OCI-LY7 (cell line): ENCODE measurements around the gene VPS35L. TPM values are rescaled to one million over a fixed set of nuclear protein-coding genes. Genes with fewer than 3 reads are reported as not detected.

ENCODE experiments used
- BruUV-seq: library from RNA; stranded (reverse); fragments of 400-500 nt; replicated peaks from 2 replicates; lab custom pipeline; 2021; lab: Mats Ljungman, UMichigan
- CTCF ChIA-PET: fragments of 300-600 bp; sonication (Branson Sonifier 250); formaldehyde crosslinking; loops from one replicate; lab custom pipeline; 2022; ENCODE audit warnings: antibody characterized with exemption; ENCODE audit not compliant: unreplicated experiment; lab: Charles Lee
- POLR2A ChIA-PET: fragments of 300-600 bp; sonication (Branson Sonifier 250); formaldehyde crosslinking; loops from one replicate; lab custom pipeline; 2022; ENCODE audit warnings: antibody characterized with exemption; lab: Charles Lee
- DNase-seq: peaks from one replicate; pipeline ENCODE4 v3.0.0-alpha.2; 2015; ENCODE audit warnings: low spot score
- H2AFZ ChIP-seq: fragments of 200-600 bp; sonication (generic), shearing (Covaris generic); 2 replicates; pipeline ENCODE4 v1.6.1; 2014; ENCODE audit warnings: mild to moderate bottlenecking, antibody characterized with exemption, low read length, moderate library complexity
- H3K27ac ChIP-seq: fragments of 200-600 bp; sonication (generic); 2 replicates; pipeline ENCODE4 v1.5.1; 2014; ENCODE audit warnings: mixed run types, low read depth, mild to moderate bottlenecking, moderate library complexity, low read length, inconsistent platforms; ENCODE audit not compliant: poor library complexity, severe bottlenecking
- H3K36me3 ChIP-seq: fragments of 200-600 bp; sonication (generic); 2 replicates; pipeline ENCODE4 v1.6.1; 2014; ENCODE audit warnings: mild to moderate bottlenecking, antibody characterized with exemption, low read length, moderate library complexity, mixed read lengths; ENCODE audit not compliant: insufficient read depth
- H3K4me1 ChIP-seq: fragments of 200-600 bp; sonication (generic); 2 replicates; pipeline ENCODE4 v1.5.1; 2014; ENCODE audit warnings: mild to moderate bottlenecking, low read length; ENCODE audit not compliant: insufficient read depth, poor library complexity, severe bottlenecking
- H3K4me2 ChIP-seq: fragments of 200-600 bp; sonication (generic); 2 replicates; pipeline ENCODE4 v1.6.1; 2014; ENCODE audit warnings: mild to moderate bottlenecking, low read length
- H3K4me3 ChIP-seq: fragments of 200-600 bp; sonication (generic); 2 replicates; pipeline ENCODE4 v1.5.1; 2014; ENCODE audit warnings: mild to moderate bottlenecking, low read depth, low read length; ENCODE audit not compliant: poor library complexity, severe bottlenecking
- H3K79me2 ChIP-seq: fragments of 200-600 bp; sonication (generic); 2 replicates; pipeline ENCODE4 v1.6.1; 2016; ENCODE audit warnings: low read depth, mild to moderate bottlenecking, low read length, moderate library complexity, mixed read lengths; ENCODE audit not compliant: insufficient read depth
- H3K9me2 ChIP-seq: fragments of 200-600 bp; sonication (generic); 2 replicates; pipeline ENCODE4 v1.6.1; 2016; ENCODE audit warnings: mild to moderate bottlenecking, low read length, mixed read lengths; ENCODE audit not compliant: insufficient read depth
- H3K9me3 ChIP-seq: fragments of 200-600 bp; sonication (generic); 2 replicates; pipeline ENCODE4 v1.6.1; 2014; ENCODE audit warnings: mild to moderate bottlenecking, mixed run types, low read length, mixed read lengths
- H4K20me1 ChIP-seq: fragments of 200-600 bp; sonication (generic); 2 replicates; pipeline ENCODE4 v1.6.1; 2014; ENCODE audit warnings: mild to moderate bottlenecking, antibody characterized with exemption, low read length, moderate library complexity, mixed read lengths; ENCODE audit not compliant: insufficient read depth
- EZH2phosphoT487 ChIP-seq: fragments of 200-600 bp; sonication (generic); IDR thresholded peaks from 2 replicates; pipeline ENCODE4 v1.6.1; 2018; ENCODE audit warnings: low read depth, borderline replicate concordance, mild to moderate bottlenecking, mixed run types, antibody characterized with exemption, low read length, moderate library complexity, mixed read lengths
- intact Hi-C: fragments of 100-400 bp; cut with micrococcal nuclease; formaldehyde crosslinking; loops from one replicate; pipeline ENCODE4 v1.10.0; 2022; ENCODE audit not compliant: unreplicated experiment
- total RNA-seq, 2 experiments: library from RNA; depleted of rRNA in 1 of 2; stranded (reverse); fragments of >200 nt in 1 of 2; shearing (Covaris generic) in 1 of 2; gene quantifications; 2 replicates each; pipeline ENCODE4 v1.2.3, GENCODE V29; 2014 to 2022
- TF ChIP-seq, protein P1 (sequence below): fragments of 200-600 bp; sonication (generic); conservative IDR thresholded peaks from 2 replicates; pipeline ENCODE4 v1.5.1; 2014; ENCODE audit warnings: mild to moderate bottlenecking, antibody characterized with exemption, low read length, moderate library complexity, mixed read lengths

Gene VPS35L
- total RNA-seq, 2 experiments from 2014 or later: 16.5 to 65.2 TPM

DNA sequence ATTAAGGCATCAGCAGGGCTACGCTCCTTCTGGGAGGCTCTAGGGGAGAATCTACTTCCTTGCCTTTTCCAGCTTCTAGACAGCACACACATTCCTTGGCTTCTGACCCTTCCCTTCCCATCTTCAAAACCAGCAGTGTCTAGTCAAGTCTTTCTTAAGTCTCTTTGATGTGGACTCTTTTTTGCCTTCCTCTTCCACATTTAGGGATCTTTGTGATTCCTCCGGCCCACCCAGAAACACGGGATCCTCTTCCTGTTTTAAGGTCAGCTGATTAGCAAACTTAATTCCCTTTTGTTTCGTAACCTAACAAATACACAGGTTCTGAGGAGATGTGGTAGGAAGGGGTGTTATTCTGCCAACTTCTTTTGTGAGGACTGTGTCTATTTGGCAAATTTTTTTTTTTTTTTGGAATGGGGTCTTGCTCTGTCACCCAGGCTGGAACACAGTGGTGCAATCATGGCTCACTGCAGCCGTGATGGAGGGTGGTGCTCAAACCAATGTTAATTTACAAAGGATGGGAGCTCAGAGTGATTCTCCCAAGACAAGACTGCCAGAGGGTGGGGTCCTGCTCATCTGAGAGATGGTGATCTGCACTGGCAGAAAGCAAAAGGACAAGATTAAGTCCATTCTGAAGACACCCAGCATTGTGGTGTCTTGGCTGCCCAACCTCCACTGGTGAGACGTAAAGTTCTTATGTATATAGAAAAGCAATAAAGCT lies 147.8 kb downstream of the VPS35L start:
- Histone ChIP-seq H3K27ac (no peak overlapping the region), H4K20me1 (0 out of 2 replicates have a peak, but pooled peaks cover 6% of the 10 kb centered on the region), H3K4me3 (no peak overlapping the region), H3K9me2 (no peaks in the 10 kb centered on the region), H3K36me3 (peaks cover 95% of the 10 kb centered on the region), H3K9me3 (no peaks in the 10 kb centered on the region), H2AFZ (no peak overlapping the region), H3K4me1 (no peaks in the 10 kb centered on the region), H3K79me2 (no peaks in the 10 kb centered on the region), H3K4me2 (no peak overlapping the region)
- TSS peak; percentile 40 for BruUV-seq
- DNase-seq: no peak
- ChIA-PET CTCF (no interaction called here), POLR2A (interaction anchor here (0.7 to 1.2 kb wide), 3 partner anchors 10 to 402 kb away, joined by 3 read pairs; no protein-coding TSS in a partner anchor)
- intact Hi-C loops: no loop called here
- TF ChIP-seq EZH2phosphoT487: no peak
- TF ChIP-seq, protein P1, sequence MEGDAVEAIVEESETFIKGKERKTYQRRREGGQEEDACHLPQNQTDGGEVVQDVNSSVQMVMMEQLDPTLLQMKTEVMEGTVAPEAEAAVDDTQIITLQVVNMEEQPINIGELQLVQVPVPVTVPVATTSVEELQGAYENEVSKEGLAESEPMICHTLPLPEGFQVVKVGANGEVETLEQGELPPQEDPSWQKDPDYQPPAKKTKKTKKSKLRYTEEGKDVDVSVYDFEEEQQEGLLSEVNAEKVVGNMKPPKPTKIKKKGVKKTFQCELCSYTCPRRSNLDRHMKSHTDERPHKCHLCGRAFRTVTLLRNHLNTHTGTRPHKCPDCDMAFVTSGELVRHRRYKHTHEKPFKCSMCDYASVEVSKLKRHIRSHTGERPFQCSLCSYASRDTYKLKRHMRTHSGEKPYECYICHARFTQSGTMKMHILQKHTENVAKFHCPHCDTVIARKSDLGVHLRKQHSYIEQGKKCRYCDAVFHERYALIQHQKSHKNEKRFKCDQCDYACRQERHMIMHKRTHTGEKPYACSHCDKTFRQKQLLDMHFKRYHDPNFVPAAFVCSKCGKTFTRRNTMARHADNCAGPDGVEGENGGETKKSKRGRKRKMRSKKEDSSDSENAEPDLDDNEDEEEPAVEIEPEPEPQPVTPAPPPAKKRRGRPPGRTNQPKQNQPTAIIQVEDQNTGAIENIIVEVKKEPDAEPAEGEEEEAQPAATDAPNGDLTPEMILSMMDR: no peak

DNA sequence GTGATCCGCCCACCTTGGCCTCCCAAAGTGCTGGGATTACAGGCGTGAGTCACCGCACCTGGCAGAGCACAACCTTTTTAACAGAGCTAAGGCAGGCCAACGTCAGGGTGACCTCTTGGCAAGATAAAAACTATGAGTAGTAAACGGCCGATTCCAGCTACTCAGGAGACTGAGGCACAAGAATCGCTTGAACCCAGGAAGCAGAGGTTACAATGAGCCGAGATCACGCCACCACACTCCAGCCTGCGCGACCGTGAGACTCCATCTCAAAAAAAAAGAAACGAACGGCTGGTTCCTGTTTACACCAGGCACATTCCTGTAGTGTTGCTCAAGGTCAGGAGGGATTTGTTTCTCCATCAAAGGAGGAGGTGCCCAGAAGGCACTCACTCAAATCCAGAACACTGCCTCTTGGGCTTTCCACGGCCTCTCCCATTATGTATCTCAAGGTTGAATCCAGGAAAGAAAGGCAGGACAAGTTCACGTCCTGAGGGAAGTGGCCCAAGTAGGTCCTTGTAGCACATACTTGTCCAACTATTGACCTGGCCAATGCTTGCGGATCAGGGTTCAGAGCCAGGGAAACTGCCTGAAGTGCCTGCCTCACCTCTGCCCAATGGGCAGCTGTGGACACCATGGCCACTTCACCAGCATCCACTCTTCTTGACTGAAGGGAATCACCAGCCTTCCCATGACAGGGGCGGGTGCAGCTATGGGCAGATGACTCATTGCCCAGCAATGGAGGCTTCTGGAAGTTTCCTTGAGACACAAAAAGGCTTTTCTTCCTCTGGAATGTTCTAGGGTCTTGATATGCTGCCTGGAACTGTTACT lies 149.0 kb downstream of the VPS35L start:
- no peaks in the 10 kb centered on the region for H3K79me2 ChIP-seq
- no peak overlapping the region for H2AFZ ChIP-seq
- H3K27ac ChIP-seq: no peak overlapping the region
- ChIA-PET POLR2A (interaction anchor here (0.7 kb wide), 1 partner anchor 403 kb away, joined by 3 read pairs; no protein-coding TSS in a partner anchor), CTCF (no interaction called here)
- no TSS peak for BruUV-seq
- DNase-seq: no peak
- H3K4me2 ChIP-seq: no peak overlapping the region
- H3K36me3 ChIP-seq: peaks cover 94% of the 10 kb centered on the region
- 0 out of 2 replicates have a peak, but pooled peaks cover 6% of the 10 kb centered on the region for H4K20me1 ChIP-seq
- intact Hi-C loops: no loop called here
- H3K4me1 ChIP-seq: no peaks in the 10 kb centered on the region
- H3K9me2 ChIP-seq: no peaks in the 10 kb centered on the region
- H3K4me3 ChIP-seq: no peak overlapping the region
- H3K9me3 ChIP-seq: no peaks in the 10 kb centered on the region
- TF ChIP-seq, protein P1: no peak
- TF ChIP-seq EZH2phosphoT487: no peak
